Measurements from ENCODE around the gene IFITM2. TPM values are rescaled to one million over a fixed set of nuclear protein-coding genes. Genes with fewer than 3 reads are reported as not detected.
"Not testable (repeated sequence)": the region's sequence is repeated elsewhere in the genome, so short reads cannot be mapped to it uniquely, and the experiment has no call there.

Gene IFITM2
- total RNA-seq, 4 donors from 2014 or later: 22.2 to 99.4 (median 52.9) TPM

GRCh38 chr11:315516-315994, 7.9 kb downstream of the IFITM2 start:
- TF ChIP-seq POLR2A (IDR thresholded peaks at IDR 0.05): no peak
- TF ChIP-seq, protein P1, sequence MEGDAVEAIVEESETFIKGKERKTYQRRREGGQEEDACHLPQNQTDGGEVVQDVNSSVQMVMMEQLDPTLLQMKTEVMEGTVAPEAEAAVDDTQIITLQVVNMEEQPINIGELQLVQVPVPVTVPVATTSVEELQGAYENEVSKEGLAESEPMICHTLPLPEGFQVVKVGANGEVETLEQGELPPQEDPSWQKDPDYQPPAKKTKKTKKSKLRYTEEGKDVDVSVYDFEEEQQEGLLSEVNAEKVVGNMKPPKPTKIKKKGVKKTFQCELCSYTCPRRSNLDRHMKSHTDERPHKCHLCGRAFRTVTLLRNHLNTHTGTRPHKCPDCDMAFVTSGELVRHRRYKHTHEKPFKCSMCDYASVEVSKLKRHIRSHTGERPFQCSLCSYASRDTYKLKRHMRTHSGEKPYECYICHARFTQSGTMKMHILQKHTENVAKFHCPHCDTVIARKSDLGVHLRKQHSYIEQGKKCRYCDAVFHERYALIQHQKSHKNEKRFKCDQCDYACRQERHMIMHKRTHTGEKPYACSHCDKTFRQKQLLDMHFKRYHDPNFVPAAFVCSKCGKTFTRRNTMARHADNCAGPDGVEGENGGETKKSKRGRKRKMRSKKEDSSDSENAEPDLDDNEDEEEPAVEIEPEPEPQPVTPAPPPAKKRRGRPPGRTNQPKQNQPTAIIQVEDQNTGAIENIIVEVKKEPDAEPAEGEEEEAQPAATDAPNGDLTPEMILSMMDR (IDR thresholded peaks at IDR 0.05): no peak
- peak overlapping the region; percentile 11 for H3K4me3 ChIP-seq (ENCODE audit: low read depth, poor library complexity, severe bottlenecking)
- 36% methylated on average over 28 to 32 of the region's 32 CpGs for WGBS, 2 donors
- DNase-seq (ENCODE audit: low spot score in 2 of 2): no peak
- intact Hi-C loops (cut with DNase I; ENCODE audit: low total_unique reads): no loop called here

GRCh38 chr11:316031-316701, 8.6 kb downstream of the IFITM2 start:
- TF ChIP-seq, protein P1 (IDR thresholded peaks at IDR 0.05): no peak
- TF ChIP-seq POLR2A (IDR thresholded peaks at IDR 0.05): no peak
- DNase-seq (ENCODE audit: low spot score in 2 of 2): no peak
- WGBS, 2 donors: 22 to 32% methylated on average over 20 to 39 of the region's 64 CpGs
- intact Hi-C loops (cut with DNase I; ENCODE audit: low total_unique reads): no loop called here
- peak overlapping the region; percentile 10 for H3K4me3 ChIP-seq (ENCODE audit: low read depth, poor library complexity, severe bottlenecking)

DNA sequence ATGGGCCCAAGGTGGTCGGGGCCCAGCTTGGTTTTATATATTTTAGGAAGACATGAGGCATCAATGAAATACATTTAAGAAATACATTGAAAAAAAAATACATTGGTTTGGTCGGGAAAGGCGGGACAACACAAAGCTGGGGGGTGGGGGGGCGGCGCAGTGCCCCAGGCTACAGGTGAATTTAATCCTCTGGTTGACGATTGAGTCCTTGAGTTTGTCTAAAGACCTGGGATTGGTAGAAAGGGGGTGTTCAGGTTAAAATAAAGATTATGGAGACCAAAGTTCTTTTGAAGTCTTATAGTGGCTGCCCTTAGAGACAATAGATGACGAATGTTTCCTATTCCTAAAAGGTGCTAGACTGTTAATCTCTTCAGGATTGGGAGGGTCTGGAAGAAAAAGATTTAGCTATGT, 9.3 kb downstream of the IFITM2 start:
- intact Hi-C loops (cut with DNase I; ENCODE audit: low total_unique reads): no loop called here
- DNase-seq (ENCODE audit: low spot score in 2 of 2): no peak
- no peak overlapping the region for H3K4me3 ChIP-seq (ENCODE audit: low read depth, poor library complexity, severe bottlenecking)
- TF ChIP-seq, protein P1 (IDR thresholded peaks at IDR 0.05): no peak
- TF ChIP-seq POLR2A (IDR thresholded peaks at IDR 0.05): no peak
- WGBS, 2 donors: 58 to 67% methylated on average over 7 of the region's 7 CpGs

DNA sequence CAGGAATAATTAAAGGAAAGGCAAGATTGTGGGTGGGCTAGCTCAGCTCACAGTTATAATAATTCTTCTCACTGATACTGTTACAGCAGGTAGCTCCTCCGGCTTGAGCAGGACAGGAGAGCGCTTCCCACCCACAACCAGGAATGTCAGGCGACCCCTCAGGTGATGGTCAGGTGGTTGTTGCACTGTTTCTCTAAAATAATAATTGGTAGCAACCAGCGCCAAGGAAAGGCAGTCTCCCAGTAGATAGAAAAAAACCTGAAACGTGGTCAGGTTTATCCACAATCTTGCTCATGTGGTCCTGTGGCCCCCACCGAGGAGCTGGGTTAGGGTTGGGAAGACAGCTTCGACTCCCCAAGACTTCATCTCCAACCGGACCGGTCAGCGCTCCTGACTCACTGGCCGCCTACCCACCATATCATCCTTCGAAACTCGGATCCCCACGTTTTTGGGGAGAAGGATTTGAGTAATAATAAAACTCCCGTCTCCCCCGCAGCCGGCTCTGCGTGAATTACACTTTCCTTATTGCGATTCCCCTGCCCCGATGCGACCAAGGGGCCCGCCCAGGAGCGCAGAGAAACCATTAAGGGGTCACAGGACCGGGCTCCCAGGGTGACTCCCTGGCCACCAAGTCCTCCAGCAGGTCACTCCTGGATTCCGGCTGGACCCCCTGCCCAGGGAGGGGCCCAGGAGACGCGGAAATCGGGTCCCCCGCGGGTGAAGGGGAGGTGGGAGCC, 10.2 kb downstream of the IFITM2 start:
- intact Hi-C loops (cut with DNase I; ENCODE audit: low total_unique reads); H3K4me3 ChIP-seq (ENCODE audit: low read depth, poor library complexity, severe bottlenecking): not testable (repeated sequence)
- peak in 1 of 2 donors; percentile 82 for DNase-seq (ENCODE audit: low spot score in 2 of 2)
- 24 to 40% methylated on average over 15 to 20 of the region's 30 CpGs for WGBS, 2 donors

GRCh38 chr11:318405-319120, 10.9 kb downstream of the IFITM2 start:
- DNase-seq (ENCODE audit: low spot score in 2 of 2); intact Hi-C loops (cut with DNase I; ENCODE audit: low total_unique reads): not testable (repeated sequence)
- peak overlapping the region; percentile 36 for H3K4me3 ChIP-seq (ENCODE audit: low read depth, poor library complexity, severe bottlenecking)
- no CpG with 5 or more reads among the region's 79 CpGs for WGBS, 2 donors

GRCh38 chr11:319121-319887, 11.7 kb downstream of the IFITM2 start:
- intact Hi-C loops (cut with DNase I; ENCODE audit: low total_unique reads); DNase-seq (ENCODE audit: low spot score in 2 of 2): not testable (repeated sequence)
- H3K4me3 ChIP-seq (ENCODE audit: low read depth, poor library complexity, severe bottlenecking): peak overlapping the region; percentile 36
- 1 to 3% methylated on average over 12 of the region's 29 CpGs for WGBS, 2 donors

DNA sequence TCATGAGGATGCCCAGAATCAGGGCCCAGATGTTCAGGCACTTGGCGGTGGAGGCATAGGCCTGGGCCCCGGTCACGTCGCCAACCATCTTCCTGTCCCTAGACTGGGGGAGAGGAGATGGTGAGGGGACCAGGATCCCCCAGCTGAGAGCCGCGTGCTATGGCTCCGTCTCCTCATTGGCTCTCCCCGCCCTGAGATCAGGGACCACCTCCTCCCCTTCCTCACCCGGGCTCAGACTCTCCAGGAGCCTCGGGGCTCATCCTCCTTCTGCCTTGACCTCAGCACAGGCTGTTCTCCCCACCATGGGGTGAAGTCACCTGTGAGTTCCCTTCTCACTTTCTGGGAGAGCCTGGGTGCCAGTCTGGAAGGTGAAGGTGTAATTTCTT, 12.3 kb downstream of the IFITM2 start:
- intact Hi-C loops (cut with DNase I; ENCODE audit: low total_unique reads); DNase-seq (ENCODE audit: low spot score in 2 of 2): not testable (repeated sequence)
- peak overlapping the region; percentile 83 for H3K4me3 ChIP-seq (ENCODE audit: low read depth, poor library complexity, severe bottlenecking)
- 4 to 10% methylated on average over 6 to 8 of the region's 10 CpGs for WGBS, 2 donors
